GM12878 (cell line): ENCODE data around the gene NHS. TPM values are rescaled to one million over a fixed set of nuclear protein-coding genes. Genes with fewer than 3 reads are reported as not detected.

Source experiments
- ATAC-seq: fragments of 200-7000 bp; cut with Tn5 transposase; 3 replicates; pipeline ENCODE4 v1.9.1; 2020; ENCODE audit warnings: mild to moderate bottlenecking, moderate library complexity
- BruUV-seq: library from RNA; stranded (reverse); fragments of 400-500 nt; replicated peaks from 2 replicates; lab custom pipeline; 2021; lab: Mats Ljungman, UMichigan
- CTCF ChIA-PET: fragments of 300-600 bp; sonication (Branson Sonifier 250); formaldehyde crosslinking; extraction: SDS; loops from one replicate; lab custom pipeline; 2021; ENCODE audit warnings: inconsistent platforms; lab: Yijun Ruan, JAX
- POLR2A ChIA-PET: fragments of 350-600 bp; formaldehyde crosslinking; extraction: SDS; loops from one replicate; lab custom pipeline; 2021; ENCODE audit warnings: inconsistent platforms; lab: Charles Lee
- RAD21 ChIA-PET: fragments of 300-600 bp; sonication (Branson Sonifier 250); formaldehyde crosslinking; loops from one replicate; lab custom pipeline; 2023; ENCODE audit warnings: antibody characterized with exemption; ENCODE audit not compliant: unreplicated experiment; lab: Charles Lee
- SMC1A ChIA-PET: fragments of 300-600 bp; sonication (Branson Sonifier 250); formaldehyde crosslinking; loops from one replicate; lab custom pipeline; 2023; ENCODE audit not compliant: unreplicated experiment, uncharacterized antibody; lab: Charles Lee
- DNase-seq: peaks from one replicate; pipeline ENCODE4 v3.0.0-alpha.2; 2011; ENCODE audit warnings: low read depth, low spot score
- FAIRE-seq: peaks from 3 replicates; lab custom pipeline; 2011; peaks lifted over from hg19 to GRCh38; lab: Jason Lieb, UNC
- H2AFZ ChIP-seq: 2 replicates; pipeline ENCODE4 v1.6.0; 2011; ENCODE audit warnings: low read depth, low read length, control low read depth; ENCODE audit not compliant: control insufficient read depth
- H3K27ac ChIP-seq: 2 replicates; pipeline ENCODE4 v1.5.1; 2011; ENCODE audit warnings: control low read depth; ENCODE audit not compliant: control insufficient read depth, insufficient read depth
- H3K27me3 ChIP-seq, 2 experiments: replicated peaks in 1 of 2; 2 replicates each; pipeline versions ENCODE4 v1.6.0 to v1.6.1; 2011; ENCODE audit warnings: low read length in 1 of 2; ENCODE audit not compliant: control insufficient read depth in 2 of 2, insufficient read depth in 2 of 2
- H3K36me3 ChIP-seq, 2 experiments: 2 replicates each; pipeline ENCODE4 v1.5.1; 2011; ENCODE audit warnings: low read length in 1 of 2; ENCODE audit not compliant: control insufficient read depth in 2 of 2, insufficient read depth in 2 of 2
- H3K4me1 ChIP-seq: 2 replicates; pipeline ENCODE4 v1.6.1; 2011; ENCODE audit warnings: mild to moderate bottlenecking, low read length, moderate library complexity, mixed read lengths; ENCODE audit not compliant: control insufficient read depth, insufficient read depth
- H3K4me2 ChIP-seq: 2 replicates; pipeline ENCODE4 v1.6.0; 2011; ENCODE audit warnings: control low read depth; ENCODE audit not compliant: control insufficient read depth, insufficient read depth
- H3K4me3 ChIP-seq: fragments of 200-600 bp; sonication (generic); 2 replicates; pipeline ENCODE4 v1.5.1; 2016
- H3K79me2 ChIP-seq: 2 replicates; pipeline ENCODE4 v1.6.0; 2011; ENCODE audit warnings: low read length; ENCODE audit not compliant: control insufficient read depth, insufficient read depth
- H3K9ac ChIP-seq: 2 replicates; pipeline ENCODE4 v1.8.0; 2011; ENCODE audit warnings: low read length, control low read depth, mixed read lengths; ENCODE audit not compliant: control insufficient read depth, insufficient read depth
- H3K9me3 ChIP-seq: replicated peaks from 3 replicates; pipeline ENCODE4 v1.5.1; 2011; ENCODE audit warnings: mild to moderate bottlenecking, low read length; ENCODE audit not compliant: control insufficient read depth, insufficient read depth
- H4K20me1 ChIP-seq: 2 replicates; pipeline ENCODE4 v1.6.0; 2011; ENCODE audit not compliant: control insufficient read depth, insufficient read depth
- ETV6 ChIP-seq, 2 experiments: fragments of 450-650 bp in 1 of 2; IDR thresholded peaks in 1 of 2; conservative IDR thresholded peaks in 1 of 2; 2 replicates each; pipeline ENCODE4 v1.6.1; 2014; ENCODE audit warnings: antibody characterized with exemption in 1 of 2, borderline replicate concordance in 1 of 2, low read depth in 1 of 2, mild to moderate bottlenecking in 1 of 2, moderate library complexity in 1 of 2
- GABPA ChIP-seq: IDR thresholded peaks from 2 replicates; pipeline ENCODE4 v1.6.1; 2014; ENCODE audit warnings: antibody characterized with exemption, low read depth, mild to moderate bottlenecking, inconsistent platforms
- JUNB ChIP-seq: IDR thresholded peaks from 2 replicates; pipeline ENCODE4 v1.6.1; 2016; ENCODE audit warnings: antibody characterized with exemption, mild to moderate bottlenecking
- KAT2A ChIP-seq: conservative IDR thresholded peaks from 2 replicates; pipeline ENCODE4 v1.6.1; 2011; ENCODE audit warnings: low read depth, low read length; ENCODE audit not compliant: control insufficient read depth
- NFYA ChIP-seq: IDR thresholded peaks from 2 replicates; pipeline ENCODE4 v1.6.1; 2011; ENCODE audit warnings: low read depth, mild to moderate bottlenecking, low read length, improper control_type of control experiment, borderline replicate concordance
- RAD51 ChIP-seq: fragments of 450-650 bp; IDR thresholded peaks from 2 replicates; pipeline ENCODE4 v1.6.1; 2016; ENCODE audit warnings: moderate library complexity, mild to moderate bottlenecking, inconsistent platforms
- SUPT20H ChIP-seq: IDR thresholded peaks from 2 replicates; pipeline ENCODE4 v1.6.1; 2011; ENCODE audit warnings: low read depth, mild to moderate bottlenecking, low read length, moderate library complexity, borderline replicate concordance; ENCODE audit not compliant: control insufficient read depth
- ZNF207 ChIP-seq: fragments of 450-650 bp; IDR thresholded peaks from 2 replicates; pipeline ENCODE4 v1.6.1; 2014; ENCODE audit warnings: antibody characterized with exemption, mild to moderate bottlenecking, borderline replicate concordance
- ZNF24 ChIP-seq: fragments of 450-650 bp; IDR thresholded peaks from 2 replicates; pipeline ENCODE4 v1.6.1; 2017; ENCODE audit warnings: antibody characterized with exemption, mild to moderate bottlenecking
- WGBS: methylation state at CpG from one replicate; pipeline ENCODE4 v1.1.6; 2016; ENCODE audit warnings: low lambda C conversion rate; ENCODE audit not compliant: insufficient replicate concordance, insufficient coverage; ENCODE audit errors: missing lambda C conversion rate; 5-methylcytosine and 5-hydroxymethylcytosine counted together
- in situ Hi-C: fragments of 300-500 bp; cut with MboI; formaldehyde crosslinking; loops from 9 replicates; pipeline ENCODE4 v1.14.3; 2018; ENCODE audit warnings: mixed read lengths
- intact Hi-C: fragments of 100-400 bp; cut with micrococcal nuclease; formaldehyde crosslinking; loops from one replicate; pipeline ENCODE4 v1.14.2; 2022; ENCODE audit not compliant: unreplicated experiment
- polyA plus RNA-seq, 11 experiments: library from polyadenylated mRNA; depleted of rRNA in 4 of 11; unstranded in 6 of 11; stranded (reverse) in 5 of 11; fragments of >200 nt; fragmentation: Nextera tagmentation in 4 of 11; fragmentation: Illumina TruSeq in 1 of 11; extraction: Ambion mirVana in 4 of 11; extraction: Trizol in 1 of 11; gene quantifications; 1 replicate in 1 of 11; 2 replicates in 10 of 11; pipeline versions ENCODE4 v1.2.1 to v1.2.3, GENCODE V29; 2011 to 2016; ENCODE audit warnings: inconsistent platforms in 2 of 11, missing spikeins in 2 of 11, low read depth in 1 of 11
- total RNA-seq, 4 experiments: library from RNA; depleted of rRNA in 3 of 4; stranded (reverse); fragments of >200 nt in 3 of 4; fragmentation: Illumina TruSeq in 1 of 4; extraction: Trizol in 1 of 4; gene quantifications; 2 replicates each; pipeline versions ENCODE4 v1.2.1 to v1.2.3, GENCODE V29; 2013 to 2021
- TF ChIP-seq, protein P1 (sequence below): IDR thresholded peaks from 2 replicates; pipeline ENCODE4 v1.6.1; 2012; ENCODE audit warnings: low read depth, low read length, improper control_type of control experiment
- TF ChIP-seq, protein P2 (sequence below): IDR thresholded peaks from 2 replicates; pipeline ENCODE4 v1.6.1; 2012; ENCODE audit warnings: low read depth, low read length, improper control_type of control experiment

The NHS gene
- total and polyA plus RNA-seq, 10 of the 15 experiments (the other 5 are each of a cell fraction or from before 2014, with no cell fraction given) = under 0.01 to 0.07 (median 0.03) TPM; not detected in 7

DNA sequence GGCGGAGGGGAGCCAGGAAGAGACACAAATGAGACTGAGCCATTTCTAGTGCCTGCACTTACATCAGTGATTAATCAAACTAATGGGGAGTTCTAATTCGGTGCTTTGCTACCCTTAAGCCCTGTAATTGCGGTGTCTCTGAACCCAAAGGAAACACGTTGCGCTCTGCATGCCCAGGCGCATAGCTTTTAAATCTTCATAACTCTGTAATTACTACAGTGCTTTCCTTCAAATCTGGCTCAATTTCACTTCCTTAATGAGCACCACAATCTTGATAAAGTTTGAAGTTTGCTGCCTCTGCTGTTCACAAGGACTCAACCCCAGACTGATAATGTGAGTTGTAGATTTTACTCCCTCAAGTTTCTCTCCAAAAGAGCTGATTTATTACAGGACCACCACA lies 5.7 kb upstream of the NHS start:
- no peaks in the 10 kb centered on the region for H3K4me1 ChIP-seq
- SMC1A ChIA-PET = interaction anchor here (0.8 to 1.5 kb wide), 2 partner anchors 13 to 19 kb away, joined by 3 to 4 read pairs; no protein-coding TSS in a partner anchor

More for the DNA sequence above, 5.7 kb upstream of the NHS start:
- RAD21 ChIA-PET = no interaction called here
- intact Hi-C loops (no loop called here), in situ Hi-C loops (no loop called here)
- FAIRE-seq (no peak), ATAC-seq (no peak), DNase-seq (no peak)
- no peaks in the 10 kb centered on the region for H4K20me1 ChIP-seq
- H3K27ac ChIP-seq = no peak overlapping the region
- no peak overlapping the region for H3K4me3 ChIP-seq
- H3K79me2 ChIP-seq = no peaks in the 10 kb centered on the region
- H3K27me3 ChIP-seq = no peaks in the 10 kb centered on the region
- H3K9ac ChIP-seq = no peak overlapping the region
- no peak overlapping the region for H2AFZ ChIP-seq
- CTCF ChIA-PET = no interaction called here
- POLR2A ChIA-PET = no interaction called here
- WGBS = 27% methylated on average over 6 of the region's 6 CpGs
- TF ChIP-seq NFYA = no peak
- no peak for TF ChIP-seq ETV6 (conservative IDR thresholded peaks at IDR 0.05 in 1 of 2, IDR thresholded peaks at IDR 0.05 in 1 of 2; ENCODE audit: borderline replicate concordance in 1 of 2, low read depth in 1 of 2)
- no peak for TF ChIP-seq JUNB
- no peak for TF ChIP-seq ZNF24
- TF ChIP-seq RAD51 = no peak
- TF ChIP-seq KAT2A = no peak
- TF ChIP-seq, protein P1, sequence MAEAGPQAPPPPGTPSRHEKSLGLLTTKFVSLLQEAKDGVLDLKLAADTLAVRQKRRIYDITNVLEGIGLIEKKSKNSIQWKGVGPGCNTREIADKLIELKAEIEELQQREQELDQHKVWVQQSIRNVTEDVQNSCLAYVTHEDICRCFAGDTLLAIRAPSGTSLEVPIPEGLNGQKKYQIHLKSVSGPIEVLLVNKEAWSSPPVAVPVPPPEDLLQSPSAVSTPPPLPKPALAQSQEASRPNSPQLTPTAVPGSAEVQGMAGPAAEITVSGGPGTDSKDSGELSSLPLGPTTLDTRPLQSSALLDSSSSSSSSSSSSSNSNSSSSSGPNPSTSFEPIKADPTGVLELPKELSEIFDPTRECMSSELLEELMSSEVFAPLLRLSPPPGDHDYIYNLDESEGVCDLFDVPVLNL = no peak
- no peak for TF ChIP-seq SUPT20H
- TF ChIP-seq, protein P2, sequence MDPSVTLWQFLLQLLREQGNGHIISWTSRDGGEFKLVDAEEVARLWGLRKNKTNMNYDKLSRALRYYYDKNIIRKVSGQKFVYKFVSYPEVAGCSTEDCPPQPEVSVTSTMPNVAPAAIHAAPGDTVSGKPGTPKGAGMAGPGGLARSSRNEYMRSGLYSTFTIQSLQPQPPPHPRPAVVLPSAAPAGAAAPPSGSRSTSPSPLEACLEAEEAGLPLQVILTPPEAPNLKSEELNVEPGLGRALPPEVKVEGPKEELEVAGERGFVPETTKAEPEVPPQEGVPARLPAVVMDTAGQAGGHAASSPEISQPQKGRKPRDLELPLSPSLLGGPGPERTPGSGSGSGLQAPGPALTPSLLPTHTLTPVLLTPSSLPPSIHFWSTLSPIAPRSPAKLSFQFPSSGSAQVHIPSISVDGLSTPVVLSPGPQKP = no peak
- TF ChIP-seq ZNF207 = no peak
- no peak for TF ChIP-seq GABPA
- TF ChIP-seq, all 136 proteins: peak for 0
- H3K4me2 ChIP-seq = no peak overlapping the region
- no peaks in the 10 kb centered on the region for H3K36me3 ChIP-seq
- BruUV-seq = no TSS peak
- H3K9me3 ChIP-seq = no peaks in the 10 kb centered on the region
